MM.1S (cell line): ENCODE measurements around the gene RAMAC.

Experiments used
- DNase-seq: peaks from one replicate; pipeline ENCODE4 v3.0.0-alpha.2; 2015
- H2AFZ ChIP-seq: fragments of 300-600 bp; sonication (generic); 2 replicates; pipeline ENCODE4 v1.6.0; 2016; ENCODE audit warnings: antibody characterized with exemption, low read length
- H3F3A ChIP-seq: fragments of 300-600 bp; sonication (generic); 2 replicates; pipeline ENCODE4 v1.6.1; 2016; ENCODE audit warnings: mild to moderate bottlenecking, antibody characterized with exemption, low read length, moderate library complexity, mixed read lengths; ENCODE audit not compliant: insufficient read depth
- H3K27ac ChIP-seq: fragments of 300-600 bp; sonication (generic); 2 replicates; pipeline ENCODE4 v1.5.1; 2016; ENCODE audit warnings: mild to moderate bottlenecking, low read length
- H3K27me3 ChIP-seq: fragments of 300-600 bp; sonication (generic); replicated peaks from 2 replicates; pipeline ENCODE4 v1.6.0; 2016; ENCODE audit warnings: low read length; ENCODE audit not compliant: insufficient read depth
- H3K36me3 ChIP-seq: fragments of 300-600 bp; sonication (generic); replicated peaks from 2 replicates; pipeline ENCODE4 v1.6.1; 2016; ENCODE audit warnings: mild to moderate bottlenecking, low read length, mixed read lengths; ENCODE audit not compliant: insufficient read depth
- H3K4me1 ChIP-seq: fragments of 300-600 bp; sonication (generic); 2 replicates; pipeline ENCODE4 v1.6.1; 2016; ENCODE audit warnings: low read length, mixed read lengths
- H3K4me2 ChIP-seq: fragments of 300-600 bp; sonication (generic); 2 replicates; pipeline ENCODE4 v1.6.0; 2016; ENCODE audit warnings: low read depth, low read length
- H3K4me3 ChIP-seq: fragments of 300-600 bp; sonication (generic); 2 replicates; pipeline ENCODE4 v1.5.1; 2016; ENCODE audit warnings: low read length, mixed read lengths
- H3K79me2 ChIP-seq: fragments of 300-600 bp; sonication (generic); 2 replicates; pipeline ENCODE4 v1.6.1; 2016; ENCODE audit warnings: mixed run types, low read length, mixed read lengths
- H3K9ac ChIP-seq: fragments of 300-600 bp; sonication (generic); 2 replicates; pipeline ENCODE4 v1.6.1; 2016; ENCODE audit warnings: low read length, mixed read lengths
- H3K9me2 ChIP-seq: fragments of 300-600 bp; sonication (generic); replicated peaks from 2 replicates; pipeline ENCODE4 v1.6.1; 2016; ENCODE audit warnings: mild to moderate bottlenecking, low read length, mixed read lengths; ENCODE audit not compliant: insufficient read depth
- H3K9me3 ChIP-seq: fragments of 300-600 bp; sonication (generic); replicated peaks from 2 replicates; pipeline ENCODE4 v1.6.1; 2016; ENCODE audit warnings: mild to moderate bottlenecking, low read length, mixed read lengths; ENCODE audit not compliant: insufficient read depth
- H4K20me1 ChIP-seq: fragments of 300-600 bp; sonication (generic); 2 replicates; pipeline ENCODE4 v1.6.1; 2016; ENCODE audit warnings: mild to moderate bottlenecking, low read length, moderate library complexity, mixed read lengths; ENCODE audit not compliant: insufficient read depth
- CTCF ChIP-seq: fragments of 300-600 bp; sonication (generic); IDR thresholded peaks from 2 replicates; pipeline ENCODE4 v1.5.1; 2016; ENCODE audit warnings: antibody characterized with exemption, low read length, mixed read lengths
- EZH2 ChIP-seq: fragments of 300-600 bp; sonication (generic); optimal IDR thresholded peaks from 2 replicates; pipeline ENCODE3; 2017; ENCODE audit warnings: low read depth, mild to moderate bottlenecking, antibody characterized with exemption, low read length, mixed read lengths
- EZH2phosphoT487 ChIP-seq: fragments of 300-600 bp; sonication (generic); IDR thresholded peaks from 2 replicates; pipeline ENCODE4 v1.6.1; 2018; ENCODE audit warnings: antibody characterized with exemption, low read length

The RAMAC gene

GRCh38 chr15:82977076-82977475, 8.9 kb upstream of the RAMAC start:
- Histone ChIP-seq H3K9me3 (no peaks in the 10 kb centered on the region), H3F3A (peaks cover 5% of the 10 kb centered on the region; the same call in 1 of the 2 replicates), H3K4me1 (peaks cover 11% of the 10 kb centered on the region), H3K4me2 (no peak overlapping the region), H3K9ac (no peak overlapping the region), H3K4me3 (no peak overlapping the region), H4K20me1 (no peaks in the 10 kb centered on the region), H2AFZ (no peak overlapping the region), H3K27ac (no peak overlapping the region), H3K27me3 (no peaks in the 10 kb centered on the region), H3K36me3 (no peaks in the 10 kb centered on the region), H3K79me2 (no peaks in the 10 kb centered on the region), H3K9me2 (no peaks in the 10 kb centered on the region)
- no peak for DNase-seq
- TF ChIP-seq CTCF (no peak), EZH2phosphoT487 (no peak), EZH2 (no peak)

DNA sequence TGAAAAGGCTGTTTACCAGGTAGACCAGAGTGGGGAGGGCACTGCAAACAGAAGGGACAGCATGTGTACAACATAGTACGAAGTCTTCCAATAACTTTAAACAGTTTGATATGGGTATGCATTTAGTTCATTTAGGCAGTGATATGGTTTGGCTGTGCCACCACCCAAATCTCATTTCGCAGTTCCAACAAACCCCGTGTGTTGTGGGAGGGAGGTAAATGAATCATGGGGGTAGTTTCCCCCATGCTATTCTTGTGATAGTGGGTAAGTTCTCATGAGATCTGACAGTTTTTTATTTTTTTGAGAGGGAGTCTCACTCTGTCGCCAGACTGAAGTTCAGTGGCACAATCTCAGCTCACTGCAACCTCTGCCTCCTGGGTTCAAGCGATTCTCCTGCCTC, 7.6 kb upstream of the RAMAC start:
- no peak overlapping the region for H3K27ac ChIP-seq
- H3K9ac ChIP-seq = no peak overlapping the region
- H3K36me3 ChIP-seq = no peaks in the 10 kb centered on the region
- no peaks in the 10 kb centered on the region for H3K27me3 ChIP-seq
- no peaks in the 10 kb centered on the region for H3K9me3 ChIP-seq
- H3K79me2 ChIP-seq = no peaks in the 10 kb centered on the region
- TF ChIP-seq CTCF = no peak
- no peaks in the 10 kb centered on the region for H4K20me1 ChIP-seq
- H3K4me2 ChIP-seq = no peak overlapping the region
- H3K4me3 ChIP-seq = no peak overlapping the region
- H3K4me1 ChIP-seq = peaks cover under 1% of the 10 kb centered on the region
- H3F3A ChIP-seq = no peaks in the 10 kb centered on the region; the same call in 1 of the 2 replicates
- H2AFZ ChIP-seq = no peak overlapping the region
- no peak for DNase-seq
- H3K9me2 ChIP-seq = no peaks in the 10 kb centered on the region

- Histone ChIP-seq H3K27ac (no peak overlapping the region), H3K4me1 (no peaks in the 10 kb centered on the region), H3K9ac (no peak overlapping the region), H3K4me2 (no peak overlapping the region), H4K20me1 (no peaks in the 10 kb centered on the region), H3K79me2 (no peaks in the 10 kb centered on the region), H2AFZ (no peak overlapping the region), H3K9me3 (no peaks in the 10 kb centered on the region), H3K9me2 (no peaks in the 10 kb centered on the region), H3K36me3 (no peaks in the 10 kb centered on the region), H3K4me3 (no peak overlapping the region), H3K27me3 (no peaks in the 10 kb centered on the region), H3F3A (no peaks in the 10 kb centered on the region; the same call in 1 of the 2 replicates)
- no peak for DNase-seq
- TF ChIP-seq EZH2phosphoT487 (no peak), CTCF (no peak), EZH2 (no peak)
Observed at GRCh38 chr15:82979726-82980125, 6.3 kb upstream of the RAMAC start.
